HG03025 (cell line): ENCODE data around the gene PLEKHA5.

Experiments
- ATAC-seq: cut with Tn5 transposase; IDR thresholded peaks from one replicate; pipeline ENCODE4 v1.9.1; 2021; ENCODE audit warnings: mild to moderate bottlenecking, moderate library complexity; ENCODE audit not compliant: unreplicated experiment, low FRiP score

Gene PLEKHA5

DNA sequence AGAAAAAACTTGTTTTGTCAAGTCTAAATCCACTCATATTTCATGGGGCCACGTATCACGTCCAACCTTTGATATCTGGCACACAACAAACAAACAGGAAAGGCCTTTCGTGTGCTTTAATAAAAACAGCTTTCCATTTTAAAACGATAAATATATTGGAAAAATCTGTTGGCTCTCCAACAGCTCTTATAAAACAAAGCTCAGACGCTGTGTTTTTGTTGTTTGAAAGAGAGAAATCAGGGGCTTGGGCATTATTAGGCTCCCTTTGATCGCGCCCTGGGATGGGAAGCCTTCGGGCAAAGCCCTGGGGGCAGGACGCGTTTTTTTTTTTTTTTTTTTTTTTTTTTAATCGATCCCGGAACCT lies 429 bp upstream of the PLEKHA5 start:
- ATAC-seq: no peak

DNA sequence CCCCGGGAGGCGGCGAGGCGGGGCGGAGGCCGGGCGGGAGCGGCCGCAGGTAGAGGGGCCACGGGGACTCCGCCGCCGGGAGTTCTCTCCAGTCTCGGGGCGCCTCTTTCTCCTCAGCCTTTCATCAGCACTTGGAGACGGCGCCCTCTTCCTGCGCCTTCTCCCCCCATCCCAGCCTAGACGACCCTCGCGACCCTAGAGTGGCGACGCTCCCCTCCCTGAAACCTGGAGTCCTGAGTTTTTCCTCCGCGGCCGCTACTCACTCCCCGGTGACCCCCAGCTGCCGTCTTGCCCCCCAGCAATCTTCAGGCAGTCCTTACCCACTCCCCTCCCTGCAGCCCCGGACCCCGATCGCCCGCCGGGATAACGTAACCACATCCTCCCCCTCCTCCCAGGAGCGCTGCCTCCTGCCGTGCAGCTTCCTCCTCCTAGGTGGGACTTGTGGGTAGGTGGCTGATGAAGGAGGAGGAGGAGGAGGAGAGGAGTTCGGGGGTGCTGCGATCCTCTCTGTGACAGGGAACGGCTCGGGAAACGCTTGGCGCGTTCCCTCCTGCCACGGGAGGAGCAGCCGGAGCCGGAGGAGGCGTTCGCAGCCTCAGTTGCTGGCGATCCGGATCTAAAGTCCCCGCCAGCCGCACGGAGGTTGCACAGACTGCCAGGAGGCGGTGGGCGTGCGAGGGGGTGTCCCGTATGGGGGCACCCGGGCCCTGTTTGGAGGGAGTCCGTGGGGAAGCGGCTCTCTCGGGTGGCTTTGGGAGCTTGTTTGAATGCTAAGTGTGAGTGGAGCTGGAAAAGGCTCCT lies 891 bp downstream of the PLEKHA5 start:
- ATAC-seq: no peak

DNA sequence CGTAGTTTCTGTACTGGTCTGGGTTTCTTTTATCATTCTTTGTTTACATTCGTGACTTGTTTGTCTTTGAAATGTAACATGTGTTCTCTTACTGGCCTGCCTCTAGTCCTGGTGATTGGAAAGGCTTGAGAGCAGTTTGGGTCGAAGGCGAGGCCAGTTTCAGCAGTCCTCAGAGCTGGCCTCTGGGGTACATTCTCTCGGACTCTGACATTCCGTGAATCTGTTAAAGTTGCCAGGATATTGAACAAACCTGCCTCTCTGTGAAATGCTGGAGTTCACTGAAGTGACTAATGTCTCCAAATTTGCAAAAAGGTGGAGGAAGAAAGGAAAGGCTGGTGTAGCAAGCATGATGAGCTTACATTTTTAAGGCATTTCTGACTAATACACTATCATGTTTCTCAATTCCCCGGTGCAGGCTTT lies 1.5 kb downstream of the PLEKHA5 start:
- ATAC-seq: no peak

DNA sequence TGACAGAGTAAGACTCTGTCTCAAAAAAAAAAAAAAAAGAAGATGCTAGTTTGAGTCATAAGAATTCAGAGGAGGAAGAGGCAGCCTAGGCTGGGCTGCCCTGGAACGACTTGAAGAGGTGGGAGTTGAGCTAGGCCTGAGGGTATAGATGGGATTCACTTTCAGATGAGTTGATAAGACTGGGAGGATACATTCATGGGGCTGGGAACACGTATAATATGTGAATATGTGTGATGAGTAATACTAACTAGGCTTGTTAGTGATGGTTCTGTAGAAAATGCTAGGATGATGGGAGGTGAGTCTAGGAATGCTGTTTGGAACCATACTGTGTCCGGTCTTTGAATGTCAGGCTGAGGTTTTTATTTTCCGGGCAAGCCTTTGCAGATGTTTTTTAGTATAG lies 9.0 kb downstream of the PLEKHA5 start:
- no peak for ATAC-seq

DNA sequence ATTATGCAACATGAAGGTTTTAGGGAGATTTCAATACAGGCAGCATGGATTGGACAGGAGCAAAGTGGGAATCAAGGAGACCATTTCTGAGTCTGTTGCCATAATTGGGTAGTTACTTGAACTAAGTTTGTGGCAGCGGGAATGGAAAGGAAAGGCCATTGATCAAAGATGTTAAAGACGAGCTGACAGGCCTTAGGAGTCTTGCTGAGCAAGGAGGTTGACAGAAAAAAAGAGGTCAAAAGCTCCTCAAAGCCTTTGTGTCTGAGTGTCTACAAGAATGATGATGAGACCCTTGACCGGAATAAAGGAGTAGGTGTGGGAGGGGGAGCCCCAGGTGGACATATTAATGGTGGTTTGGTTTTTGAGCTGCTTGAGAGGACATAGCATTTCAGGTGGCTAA lies 9.4 kb downstream of the PLEKHA5 start:
- ATAC-seq: no peak

DNA sequence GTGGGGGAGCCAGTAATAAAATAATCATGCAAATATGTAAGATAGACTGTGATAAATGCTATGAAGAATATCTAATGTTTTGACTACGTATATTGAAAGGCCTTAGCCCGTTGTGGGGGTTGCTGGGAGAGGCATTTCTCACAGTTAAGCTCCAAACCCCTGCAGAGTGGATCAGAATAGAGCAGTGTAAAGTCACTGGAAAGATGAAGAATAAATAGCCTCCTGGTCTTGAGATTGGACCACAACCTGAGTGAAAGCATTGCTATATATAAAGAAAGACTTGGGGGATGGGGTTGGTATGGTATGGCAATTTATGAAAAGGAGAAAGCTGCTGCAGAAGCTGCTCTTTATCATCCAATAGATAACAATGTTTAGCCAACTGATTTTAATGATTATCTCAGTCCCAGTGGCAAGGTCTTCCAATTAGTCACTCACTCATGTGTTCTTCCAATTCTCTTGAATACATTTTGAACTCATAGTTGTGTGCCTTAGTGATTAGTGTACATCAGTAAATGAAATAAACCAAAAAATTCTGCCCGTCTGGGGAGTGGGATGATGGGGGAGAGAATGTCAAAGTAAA lies 10.2 kb downstream of the PLEKHA5 start:
- ATAC-seq: no peak

DNA sequence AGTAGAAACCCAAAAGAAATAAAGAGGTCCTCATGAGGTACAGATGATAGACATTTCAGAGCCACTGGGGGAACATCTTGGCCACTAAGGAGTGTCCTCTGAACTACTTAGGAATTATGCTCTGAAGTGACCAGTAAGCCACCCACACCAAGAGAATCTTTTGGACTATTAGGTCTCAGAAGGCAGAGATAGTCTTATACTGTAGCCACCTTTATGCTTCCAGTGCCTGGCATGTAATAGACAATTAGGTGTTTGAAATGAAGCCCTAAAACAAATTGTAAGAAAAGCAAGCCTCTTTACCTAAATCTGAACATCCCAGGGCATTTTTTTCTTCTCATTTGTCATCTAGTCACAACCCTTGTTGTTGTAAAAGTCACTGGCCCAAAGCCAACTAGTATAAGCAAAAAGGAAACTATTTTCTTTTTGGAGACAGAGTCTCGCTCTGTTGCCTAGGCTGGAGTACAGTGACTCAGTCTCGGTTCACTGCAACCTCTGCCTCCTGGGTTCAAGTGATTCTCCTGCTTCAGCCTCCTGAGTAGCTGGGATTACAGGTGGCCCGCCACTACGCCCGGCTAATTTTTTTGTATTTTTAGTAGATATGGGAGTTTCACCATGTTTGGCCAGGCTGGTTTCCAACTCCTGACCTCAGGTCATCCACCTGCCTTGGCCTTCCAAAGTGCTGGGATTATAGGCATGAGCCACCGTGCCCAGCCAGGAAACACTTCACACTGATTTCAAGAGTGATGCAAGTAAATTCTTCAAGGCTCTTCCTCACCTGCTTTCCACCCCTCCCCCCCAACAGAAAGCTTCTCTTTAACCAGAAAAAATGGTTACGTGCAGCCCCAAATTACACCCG lies 11.1 kb downstream of the PLEKHA5 start:
- ATAC-seq: no peak

DNA sequence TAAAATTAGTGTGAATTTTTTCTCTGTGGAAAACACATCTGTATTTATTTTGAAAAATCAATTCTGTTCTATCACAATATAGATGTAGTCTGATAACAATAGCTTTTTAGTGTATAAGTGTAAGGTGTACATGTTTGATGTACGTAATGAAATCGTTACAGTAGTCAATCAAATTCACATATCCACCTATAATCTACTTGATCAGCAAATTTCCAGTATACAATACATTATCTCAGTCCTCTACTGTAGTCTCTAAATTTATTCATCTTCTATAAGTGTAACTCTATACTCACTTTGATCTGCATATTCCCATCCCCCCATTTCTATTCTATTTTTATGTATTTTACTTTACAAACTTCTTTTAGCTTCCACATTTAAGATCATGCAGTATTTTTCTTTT lies 13.0 kb downstream of the PLEKHA5 start:
- no peak for ATAC-seq

DNA sequence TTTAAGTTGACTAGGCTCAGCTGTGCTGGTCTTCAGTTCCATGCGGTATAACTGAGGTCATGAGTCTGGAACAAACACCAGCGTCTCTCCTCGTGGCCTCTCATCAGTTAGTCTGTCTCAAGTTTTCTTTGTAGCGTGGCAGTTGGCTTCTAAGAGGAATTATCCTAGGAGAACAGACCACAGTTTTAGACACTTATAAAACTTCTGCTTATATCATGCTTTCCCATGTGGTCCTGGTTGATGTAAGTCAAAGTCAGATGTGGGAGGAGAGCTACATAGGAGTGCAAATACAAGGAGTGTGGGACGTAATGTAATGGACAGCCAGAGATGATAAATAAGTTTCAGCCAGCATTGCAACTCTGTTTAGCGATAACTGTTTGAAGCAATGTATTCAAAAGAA lies 14.8 kb downstream of the PLEKHA5 start:
- no peak for ATAC-seq

DNA sequence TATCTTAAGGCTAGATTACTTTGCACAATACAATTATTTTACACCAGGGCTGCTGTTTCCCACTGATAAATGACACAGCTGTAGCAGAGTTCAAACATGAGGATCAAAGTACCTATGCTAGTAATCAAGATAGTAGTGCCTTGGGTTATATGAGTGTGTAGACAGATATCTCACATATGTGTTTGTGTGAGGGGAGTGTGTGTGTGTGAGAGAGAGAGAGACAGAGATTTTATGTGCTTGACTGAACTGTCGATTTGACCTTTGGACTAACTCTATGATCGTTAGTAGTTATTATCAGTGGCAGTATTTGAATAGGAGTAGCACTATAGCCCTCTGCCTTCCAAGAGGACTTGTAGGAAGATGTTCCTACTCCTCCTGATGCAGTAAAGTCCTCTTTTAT lies 15.5 kb downstream of the PLEKHA5 start:
- ATAC-seq: no peak

DNA sequence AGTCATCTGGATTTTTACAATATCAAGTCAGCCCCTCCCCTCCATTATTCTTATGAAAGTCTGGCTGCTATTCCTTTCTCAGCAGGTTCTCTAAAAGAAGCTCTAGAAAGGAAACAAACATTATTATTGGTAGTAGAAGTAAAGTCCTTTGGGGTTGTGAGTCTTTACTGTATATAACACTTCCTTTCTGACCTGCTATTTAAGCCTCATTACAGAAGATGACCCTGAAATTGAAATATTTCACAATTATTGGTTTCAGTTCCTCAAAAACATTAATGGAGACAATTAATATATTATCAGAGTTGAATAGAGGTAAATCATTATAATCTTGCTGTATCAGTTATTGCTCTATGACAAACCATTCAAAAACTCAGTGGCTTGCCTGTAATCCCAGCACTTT lies 19.3 kb downstream of the PLEKHA5 start:
- no peak for ATAC-seq

DNA sequence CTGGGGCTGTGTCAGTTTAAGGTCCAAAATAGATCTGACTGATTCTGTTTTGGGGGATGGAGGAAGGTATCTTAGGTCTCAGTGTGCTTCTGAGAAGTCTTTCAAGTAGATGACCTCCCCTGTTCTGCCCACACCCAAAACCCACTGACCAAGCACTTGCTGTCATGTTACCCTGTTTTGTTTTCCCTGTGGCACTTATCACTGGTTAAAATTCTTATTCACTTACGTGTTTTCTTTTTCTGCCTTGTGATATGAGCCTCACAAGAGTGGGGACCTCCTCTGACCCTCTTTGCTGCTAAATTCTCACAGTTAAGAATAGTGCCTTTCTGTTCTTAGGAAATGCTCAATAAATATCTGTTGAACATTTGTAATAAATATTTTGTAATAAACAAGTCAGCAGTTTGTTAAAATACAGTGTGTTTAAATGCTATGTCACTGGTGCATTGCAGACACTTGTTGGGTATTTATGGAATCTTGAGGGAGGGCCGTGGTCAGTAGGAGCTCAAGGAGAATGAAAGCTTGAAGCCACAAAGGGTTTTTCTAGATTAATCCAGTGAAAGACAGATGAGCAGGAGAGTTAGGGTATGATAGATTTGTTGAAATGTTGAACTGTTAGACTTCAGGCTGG lies 20.9 kb downstream of the PLEKHA5 start:
- ATAC-seq: no peak

DNA sequence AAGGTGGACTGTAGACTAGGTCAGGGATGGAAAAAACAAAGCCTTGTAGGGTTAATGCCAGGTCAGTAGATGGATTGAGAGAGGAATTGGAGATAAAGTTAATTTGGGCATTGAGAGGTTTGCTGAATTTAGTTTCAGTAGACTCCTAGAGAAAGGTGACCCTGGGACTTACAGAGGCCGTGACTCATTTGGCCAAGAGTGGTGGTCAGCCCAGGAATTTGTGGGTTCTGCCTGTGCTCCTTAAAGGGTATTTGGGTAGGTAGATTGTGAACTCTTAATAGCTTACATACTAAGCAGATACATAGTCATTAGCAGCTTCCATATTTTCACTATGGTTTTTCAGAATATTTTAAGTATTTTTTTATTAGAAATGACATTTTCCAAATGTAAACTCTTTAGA lies 21.8 kb downstream of the PLEKHA5 start:
- ATAC-seq: no peak

DNA sequence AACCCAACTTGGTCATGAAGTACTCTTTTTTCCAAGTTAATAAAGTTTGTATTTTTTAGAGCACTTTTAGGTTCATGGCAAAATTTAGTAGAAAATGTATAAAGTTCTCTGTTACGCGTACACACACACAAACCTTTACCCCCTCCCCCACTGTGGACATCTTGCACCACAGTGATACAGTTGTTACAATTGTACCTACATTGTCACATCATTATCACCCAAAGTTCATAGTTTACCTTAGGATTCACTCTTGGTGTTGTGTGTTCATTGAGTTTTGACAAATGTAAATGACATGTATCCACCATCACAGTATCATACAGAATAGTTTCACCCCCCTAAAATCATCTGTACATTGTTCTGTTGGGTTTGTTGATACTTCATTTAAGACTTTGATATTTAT lies 23.9 kb downstream of the PLEKHA5 start:
- ATAC-seq: no peak

DNA sequence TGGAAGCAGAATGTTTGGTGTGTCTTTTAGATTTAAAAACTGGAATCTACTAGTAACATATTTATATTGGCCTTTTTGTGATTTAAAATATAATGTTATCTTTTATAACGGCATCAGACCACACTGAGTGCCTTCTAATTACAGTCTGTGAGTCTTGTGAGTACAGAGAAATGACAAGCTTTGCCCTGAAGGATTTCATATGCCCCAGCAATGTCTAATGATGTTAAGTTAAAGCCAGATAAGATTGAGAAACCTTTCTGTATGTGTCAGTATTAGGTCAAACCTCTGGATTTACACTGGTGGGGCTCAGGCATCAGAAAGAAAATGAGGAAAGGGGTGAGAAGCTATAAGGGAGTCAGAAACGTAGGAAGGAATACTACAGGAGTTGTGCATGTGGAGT lies 25.2 kb downstream of the PLEKHA5 start:
- no peak for ATAC-seq

DNA sequence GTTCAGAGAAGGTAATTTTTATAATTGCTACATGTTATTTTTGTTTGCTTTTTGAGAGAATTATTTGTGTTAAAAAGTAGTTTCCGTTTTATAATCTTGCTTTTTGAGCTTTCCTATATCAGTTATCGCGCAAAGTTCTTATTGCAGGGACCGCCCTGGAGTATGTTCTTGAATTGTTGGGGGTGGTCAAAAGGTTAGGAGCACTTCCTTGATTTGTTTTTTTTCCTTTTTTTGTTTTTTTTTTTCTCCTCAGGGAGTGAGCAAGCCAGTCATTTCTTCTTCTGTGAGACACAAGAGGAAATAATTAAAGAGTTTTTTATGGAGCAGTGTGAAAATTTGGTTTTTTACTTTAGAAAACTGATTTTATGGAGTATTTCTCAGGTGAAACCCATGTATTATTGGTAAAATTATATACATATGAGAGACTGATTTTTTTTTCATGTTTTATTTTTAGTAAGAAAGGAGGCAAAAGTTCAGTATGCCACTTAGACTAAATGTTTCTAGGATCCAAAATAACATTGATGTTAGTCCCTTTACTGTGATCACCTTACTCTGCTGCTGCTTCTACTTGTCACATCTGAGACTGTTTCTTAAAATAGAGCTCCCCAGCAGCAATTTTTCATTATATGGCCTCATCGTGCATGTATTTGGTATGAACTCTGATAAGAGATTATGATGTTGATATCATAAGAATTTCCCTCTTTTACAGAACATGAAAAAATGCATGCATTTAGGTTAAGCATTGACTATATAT lies 26.6 kb downstream of the PLEKHA5 start:
- ATAC-seq: no peak

DNA sequence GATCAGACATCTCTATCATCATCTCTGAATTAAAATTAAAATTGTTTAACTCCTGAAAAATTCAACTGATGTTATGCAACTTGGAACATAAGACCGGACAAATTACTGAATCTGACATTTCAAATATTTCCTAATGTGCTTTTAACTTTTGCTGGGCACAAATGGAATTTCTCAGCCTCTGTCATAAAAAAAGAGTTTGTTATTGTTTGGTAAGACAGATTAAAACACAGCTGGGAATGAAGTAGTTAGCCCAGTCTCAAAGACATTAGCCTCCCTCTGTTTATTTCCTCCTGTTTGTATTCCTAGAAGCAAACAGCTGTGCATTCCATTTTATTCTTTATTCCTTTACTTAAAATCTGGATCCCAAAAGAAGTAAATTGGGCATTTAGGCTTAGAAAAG lies 29.4 kb downstream of the PLEKHA5 start:
- no peak for ATAC-seq

DNA sequence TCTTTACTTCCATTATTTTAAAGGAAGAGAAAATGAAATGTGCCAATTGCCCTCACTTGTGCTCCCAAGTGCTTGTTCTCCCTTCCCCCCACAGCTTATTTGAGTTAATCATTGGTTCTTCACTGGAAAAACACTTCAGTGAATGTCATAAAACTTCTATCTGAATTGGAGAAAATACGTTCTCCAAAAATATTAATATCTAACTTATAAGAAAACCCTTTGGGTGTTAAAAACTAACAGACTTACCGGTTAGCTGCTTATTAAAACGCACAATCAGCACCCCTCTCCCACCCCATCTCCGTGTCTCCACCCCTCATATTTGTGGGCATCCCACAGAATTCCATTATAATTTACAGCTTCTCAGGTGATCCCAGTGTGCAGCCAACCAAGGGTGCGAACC lies 31.7 kb downstream of the PLEKHA5 start:
- no peak for ATAC-seq

DNA sequence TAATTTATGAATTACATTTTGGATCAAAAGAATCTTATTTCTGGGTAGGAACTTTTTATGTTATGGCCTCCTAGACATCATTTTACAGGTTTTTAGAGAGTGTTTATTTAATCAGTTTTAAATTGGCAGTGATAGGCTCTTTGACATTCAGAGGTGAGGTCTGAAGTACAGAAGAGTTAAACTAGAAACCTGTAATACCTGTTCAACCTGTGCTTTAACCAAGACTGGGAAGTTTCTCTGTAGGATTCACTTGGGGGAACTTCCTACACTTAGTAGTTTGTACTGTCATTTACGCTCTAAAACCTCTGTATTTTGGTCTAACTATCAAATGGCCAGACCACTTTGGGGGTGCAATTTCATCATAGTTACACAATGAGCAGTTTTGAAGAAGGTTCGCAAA lies 35.9 kb downstream of the PLEKHA5 start:
- no peak for ATAC-seq

DNA sequence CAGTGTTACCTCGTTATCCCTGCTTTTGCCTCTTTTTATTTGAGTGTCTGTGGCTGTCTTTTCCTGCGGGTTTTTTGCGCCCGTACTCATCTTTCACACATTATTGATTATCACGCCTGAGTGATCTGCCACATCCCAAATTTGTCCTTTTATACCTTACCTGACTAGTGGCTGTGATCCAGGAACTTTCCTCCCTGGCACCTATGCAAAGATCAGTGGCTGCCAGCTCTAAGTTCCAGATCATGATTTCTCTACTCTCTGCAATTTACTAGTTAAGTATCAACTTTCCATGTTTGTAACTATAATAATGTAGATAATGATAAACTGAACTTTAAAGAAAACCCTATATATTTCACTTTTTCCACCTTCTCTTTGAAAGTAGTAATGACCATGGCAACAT lies 36.9 kb downstream of the PLEKHA5 start:
- ATAC-seq: no peak
